CD4-positive, alpha-beta T cell treated with Interleukin-21 for 1 hour (primary cell): ENCODE measurements around the gene CRYBB3.
"Not testable (repeated sequence)": the region's sequence is repeated elsewhere in the genome, so short reads cannot be mapped to it uniquely, and the experiment has no call there.

Source experiments
- DNase-seq: peaks from one replicate; pipeline ENCODE4 v3.0.0-alpha.2; 2020

CRYBB3 gene

DNA sequence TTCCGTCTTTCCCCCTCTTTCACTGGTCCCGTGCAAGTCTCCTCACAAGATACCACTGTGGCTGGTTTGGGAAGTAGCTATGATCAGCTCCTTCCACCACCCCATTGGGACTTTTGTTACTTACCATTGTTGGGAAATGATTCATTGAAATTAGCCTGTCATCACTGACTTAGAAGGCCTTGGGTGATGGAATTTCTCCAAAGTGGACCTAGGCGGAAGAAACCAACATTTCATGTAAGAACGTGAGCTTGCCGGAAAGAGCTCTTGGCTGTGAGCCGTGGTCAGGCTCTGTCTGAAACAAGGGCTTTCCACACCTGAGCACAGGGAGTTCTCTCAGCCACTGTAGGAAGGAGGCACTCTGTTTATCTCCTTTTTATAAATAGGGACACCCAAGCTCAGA, 23.5 kb upstream of the CRYBB3 start:
- DNase-seq: no peak

DNA sequence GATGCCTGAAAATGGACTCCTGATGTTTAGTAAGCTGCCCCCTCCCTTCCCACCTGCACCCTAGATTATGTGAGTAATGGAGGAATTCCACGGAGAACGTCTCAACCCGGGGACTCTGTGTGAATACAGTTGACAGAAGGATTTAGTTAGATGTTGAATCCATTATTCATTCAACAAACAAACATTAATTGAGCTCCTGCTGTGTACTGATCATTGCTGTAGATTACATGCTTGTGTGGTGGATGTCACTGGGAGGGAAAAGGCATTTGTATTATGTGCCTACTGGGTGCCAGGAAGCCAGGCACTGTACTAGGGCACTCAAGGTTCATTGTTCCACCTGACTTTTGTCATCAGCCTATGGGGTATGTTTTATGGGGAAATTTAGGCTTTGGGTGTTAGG, 22.9 kb upstream of the CRYBB3 start:
- no peak for DNase-seq

DNA sequence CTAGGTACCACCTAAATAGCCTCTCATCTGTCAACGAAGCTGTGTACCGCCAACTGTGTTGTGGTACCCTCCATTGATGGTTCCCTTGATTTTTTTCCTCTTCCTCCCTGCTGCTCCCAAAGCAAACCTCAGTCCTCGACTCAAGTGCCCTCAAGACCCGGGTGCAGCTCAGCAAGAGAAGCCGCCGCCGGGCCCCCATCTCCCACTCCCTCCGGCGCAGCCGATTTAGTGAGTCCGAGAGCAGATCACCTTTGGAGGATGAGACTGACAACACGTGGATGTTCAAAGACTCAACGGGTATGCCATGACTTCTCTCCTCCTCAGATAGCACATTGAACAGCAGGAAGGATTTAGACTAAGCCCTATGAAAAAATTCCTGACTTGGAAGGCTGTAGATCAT, 22.4 kb upstream of the CRYBB3 start:
- DNase-seq: no peak

DNA sequence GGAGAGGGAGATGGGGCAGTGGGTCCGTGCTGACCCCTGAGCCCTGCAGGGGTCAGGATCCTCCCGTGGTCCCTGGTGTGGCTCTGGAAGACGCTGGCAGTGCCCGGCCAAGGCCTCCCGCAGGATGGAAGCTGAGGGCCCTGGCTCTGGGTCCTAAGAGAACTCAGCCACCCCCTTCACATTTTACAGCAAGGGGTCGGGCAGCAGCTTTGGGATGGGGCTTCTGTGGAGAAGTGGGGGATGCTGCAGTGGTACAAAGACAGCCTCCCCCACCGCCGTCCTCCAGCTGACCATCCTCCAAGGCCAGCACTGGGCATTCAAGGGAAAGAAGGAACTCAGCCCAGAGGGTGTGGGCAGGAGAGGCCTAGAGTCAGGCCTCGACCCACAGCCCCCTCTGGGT, 21.8 kb upstream of the CRYBB3 start:
- DNase-seq: no peak

DNA sequence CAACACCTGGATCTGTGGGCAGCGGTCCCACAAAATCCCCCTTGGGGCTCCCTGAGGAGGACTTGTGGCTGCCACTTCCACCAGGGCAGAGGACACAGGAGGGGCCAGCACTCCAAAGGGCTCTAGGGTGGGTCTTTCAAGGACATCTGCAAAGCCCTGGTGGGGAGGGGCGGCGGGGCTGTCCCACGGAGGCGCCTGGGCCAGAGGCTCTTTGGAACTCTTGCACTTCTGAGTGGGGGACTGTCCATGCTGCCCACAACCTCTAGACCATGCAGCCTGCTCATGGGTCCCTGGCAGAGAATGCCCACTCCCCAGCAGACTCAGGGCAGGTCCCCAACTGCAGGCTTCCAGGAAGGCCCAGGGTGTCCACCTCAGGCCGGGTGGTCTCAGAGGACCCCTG, 21.3 kb upstream of the CRYBB3 start:
- DNase-seq: not testable (repeated sequence)

DNA sequence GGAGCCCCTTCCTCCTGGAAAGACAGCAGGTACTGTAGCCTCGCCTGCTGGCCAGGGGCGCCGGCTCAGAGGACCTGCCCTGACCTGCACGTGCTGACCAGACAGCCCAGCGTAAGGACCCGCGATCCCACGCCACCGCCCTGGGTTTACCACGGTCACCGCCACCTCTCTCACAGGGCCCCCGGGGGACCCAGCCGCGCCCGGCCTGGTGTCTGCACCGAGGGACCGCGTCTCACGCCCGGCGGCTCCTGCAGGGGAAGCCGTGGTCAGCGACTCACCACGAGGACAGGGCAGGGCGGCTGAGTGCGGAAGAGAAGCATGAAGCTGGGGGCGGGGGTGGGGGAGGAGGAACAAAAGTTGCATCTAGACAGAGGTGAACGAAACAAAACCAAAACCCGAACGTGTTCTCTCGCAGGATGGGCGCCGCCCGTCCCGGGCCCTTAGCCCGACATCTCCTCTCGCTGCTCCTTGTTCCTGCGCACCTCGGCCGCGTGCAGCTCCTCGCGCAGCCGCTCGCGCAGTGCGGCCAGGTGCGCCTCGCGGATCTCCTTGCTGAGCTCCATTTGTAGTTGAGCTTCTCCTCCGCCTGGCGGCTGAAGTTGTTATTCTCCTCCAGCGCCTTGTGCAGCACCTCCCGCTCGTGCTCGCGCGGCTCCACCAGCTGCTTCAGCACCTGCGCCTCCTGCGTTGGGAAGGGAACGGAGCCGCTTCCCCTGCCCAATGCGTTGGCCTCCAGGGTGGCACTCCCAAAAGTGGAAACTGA, 20.6 kb upstream of the CRYBB3 start:
- not testable (repeated sequence) for DNase-seq

DNA sequence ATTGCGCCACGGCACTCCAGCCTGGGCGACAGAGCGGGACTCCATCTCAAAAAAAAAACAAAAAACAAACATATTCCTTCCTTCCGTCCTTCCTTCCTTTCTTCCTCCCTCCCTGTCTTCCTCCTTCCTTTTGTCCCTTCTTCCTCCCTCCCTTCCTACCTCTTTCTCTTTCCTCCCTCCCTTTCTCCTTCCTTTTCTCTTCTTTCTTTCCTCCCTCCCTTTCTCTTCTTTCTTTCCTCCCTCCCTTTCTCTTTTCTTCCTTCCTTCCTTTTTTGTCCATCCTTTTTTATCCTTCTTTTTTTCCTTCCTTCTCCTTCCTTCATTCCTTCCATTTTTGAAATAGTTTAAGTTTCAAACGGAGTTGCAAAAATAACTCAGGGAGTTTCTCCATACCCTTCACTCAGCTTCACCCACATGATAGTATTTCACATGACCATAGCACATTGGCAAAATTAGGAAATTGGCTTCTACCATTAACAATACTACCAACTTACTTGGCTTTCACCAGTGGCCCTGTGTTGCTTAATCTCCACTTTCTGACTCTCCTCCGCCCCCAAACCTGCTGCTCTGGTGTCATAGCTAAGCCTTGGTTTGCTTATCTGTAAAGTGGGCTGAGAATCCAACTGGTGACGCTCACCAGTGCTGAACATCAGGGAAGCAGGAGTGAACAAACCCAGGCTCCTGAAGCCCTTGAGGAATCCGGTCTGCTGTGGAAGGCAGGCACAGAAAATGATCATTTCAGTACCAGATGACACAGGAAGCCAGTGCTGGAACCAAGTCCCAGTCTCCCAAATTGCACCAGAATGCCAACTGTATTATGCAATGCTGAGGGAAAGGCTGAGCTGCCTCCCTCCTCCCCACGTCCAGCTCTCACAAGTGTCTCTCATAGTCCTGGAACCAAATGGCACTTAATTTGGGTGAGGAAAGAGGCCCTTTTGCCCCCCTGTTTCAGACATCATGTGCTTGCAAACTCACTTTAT, 17.2 kb upstream of the CRYBB3 start:
- DNase-seq: no peak

DNA sequence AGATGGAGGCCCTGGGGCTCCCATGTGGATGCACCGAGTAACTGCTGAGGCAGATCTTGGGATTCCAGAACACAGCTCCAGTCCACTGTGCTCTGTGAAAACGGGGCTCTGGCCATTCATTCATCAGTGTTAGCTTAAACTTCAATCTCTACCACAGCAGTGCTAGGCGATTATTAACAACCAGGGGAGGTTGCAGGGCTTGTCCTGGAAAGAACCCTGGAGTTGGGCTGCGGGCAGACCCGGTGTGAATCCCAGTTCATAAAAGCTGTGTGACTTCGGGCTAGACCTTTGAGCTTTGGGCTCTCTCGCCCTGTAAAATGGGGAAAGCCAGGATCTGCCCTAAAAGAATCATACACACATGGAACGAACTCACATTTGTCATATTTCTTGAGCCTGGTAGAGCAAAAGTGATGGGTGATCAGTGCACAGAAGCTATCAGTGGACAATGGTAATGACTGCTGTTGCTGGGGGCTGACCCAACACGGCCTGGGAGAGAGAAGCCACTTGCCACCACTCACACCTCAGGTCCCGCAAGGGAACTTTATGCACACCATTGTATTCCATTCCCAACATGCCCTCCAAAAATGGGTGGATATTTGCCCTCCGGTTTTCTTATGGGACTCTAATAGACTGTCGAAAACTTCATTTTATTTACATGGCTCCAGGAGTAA, 15.6 kb upstream of the CRYBB3 start:
- DNase-seq: no peak

DNA sequence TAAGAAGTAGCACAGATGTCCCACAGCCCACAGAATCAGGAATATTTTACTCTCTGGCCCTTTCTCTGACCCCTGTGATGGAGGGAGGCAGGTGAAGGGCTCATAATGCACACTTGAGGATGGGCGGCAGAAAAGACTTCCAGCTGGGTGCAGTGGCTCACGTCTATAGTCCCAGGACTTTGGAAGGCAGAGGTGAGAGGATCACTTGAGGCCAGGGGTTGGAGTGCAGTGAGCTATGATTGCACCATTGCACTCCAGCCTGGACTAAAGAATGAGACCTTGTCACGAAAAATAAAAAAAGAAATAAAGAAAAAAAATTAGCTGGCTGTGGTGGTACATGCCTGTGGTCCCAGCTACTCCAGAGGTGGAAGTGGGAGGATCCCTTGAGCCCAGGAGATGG, 13.5 kb upstream of the CRYBB3 start:
- no peak for DNase-seq

DNA sequence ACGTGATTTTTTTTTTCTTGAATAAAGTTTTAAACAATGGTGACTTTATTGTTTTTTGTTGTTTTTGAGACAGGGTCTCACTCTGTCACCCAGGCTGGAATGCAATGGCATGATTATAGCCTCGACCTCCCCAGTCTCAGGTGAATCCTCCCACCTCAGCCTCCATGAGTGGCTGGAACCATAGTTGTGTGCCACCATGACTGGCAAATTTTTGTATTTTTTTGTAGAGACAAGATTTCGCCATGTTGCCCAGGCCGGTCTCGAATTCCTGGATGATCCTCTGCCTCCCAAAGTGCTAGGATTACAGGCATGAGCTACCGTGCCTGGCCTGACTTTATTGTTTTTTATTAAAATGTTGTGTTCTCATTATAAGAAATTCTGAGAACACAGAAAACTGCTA, 12.2 kb upstream of the CRYBB3 start:
- DNase-seq: no peak

DNA sequence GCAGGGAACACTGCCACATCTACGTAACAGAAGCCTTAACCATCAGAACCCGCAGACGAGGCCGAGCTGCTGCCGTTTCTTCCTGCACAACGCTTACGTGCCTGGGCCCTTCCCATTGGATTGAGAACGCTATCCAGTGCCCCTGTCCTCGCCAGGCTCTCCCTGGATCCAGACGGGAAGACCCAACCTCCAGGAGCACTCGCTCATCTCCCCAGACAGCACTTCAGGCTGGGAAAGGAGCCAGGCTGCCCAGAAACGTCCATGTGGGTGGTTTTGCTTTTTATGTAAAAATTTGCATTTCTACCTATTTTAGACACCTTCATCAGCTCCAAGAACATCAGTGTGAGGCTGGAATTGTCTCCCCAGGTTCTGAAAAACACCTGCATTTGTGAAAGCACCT, 7.3 kb upstream of the CRYBB3 start:
- no peak for DNase-seq

DNA sequence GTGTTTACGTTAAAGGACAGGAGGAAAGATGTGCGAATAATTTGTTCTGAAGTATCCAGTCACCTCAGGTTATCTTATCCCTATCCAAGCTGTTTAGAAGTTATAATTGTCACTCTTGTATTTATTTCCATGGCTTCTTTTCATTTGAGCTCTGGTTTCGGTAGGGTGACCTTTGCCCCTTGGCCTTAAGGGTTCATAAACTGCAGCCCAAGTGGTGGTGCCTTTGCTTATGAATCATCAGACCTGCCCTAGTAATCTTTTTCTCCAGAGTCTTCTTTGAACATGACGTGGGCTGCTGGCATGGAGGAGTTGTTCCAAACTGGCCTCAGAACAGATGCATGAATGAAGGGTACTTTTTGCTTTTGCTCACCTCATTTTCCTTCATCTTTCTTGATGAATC, 6.5 kb upstream of the CRYBB3 start:
- DNase-seq: no peak

DNA sequence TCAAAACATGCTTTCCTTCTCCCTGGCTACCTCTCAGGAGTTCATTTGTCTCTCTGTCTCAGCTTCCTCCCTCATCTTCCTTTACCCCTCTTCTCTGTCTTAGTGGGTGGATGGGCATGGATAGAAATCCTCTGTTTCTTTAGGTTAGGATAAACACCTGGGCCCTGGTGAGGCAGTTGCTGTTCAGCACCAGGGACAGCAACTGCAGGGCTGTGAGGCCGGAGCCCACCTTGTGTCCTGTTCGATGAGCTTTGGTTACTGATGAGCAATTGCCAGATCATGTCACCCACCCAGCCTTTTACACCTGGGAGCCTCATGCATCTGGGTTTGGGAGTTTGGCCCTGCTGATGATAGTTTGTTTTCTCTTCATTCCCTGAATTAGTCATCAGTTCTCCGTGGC, 6.1 kb upstream of the CRYBB3 start:
- DNase-seq: no peak

DNA sequence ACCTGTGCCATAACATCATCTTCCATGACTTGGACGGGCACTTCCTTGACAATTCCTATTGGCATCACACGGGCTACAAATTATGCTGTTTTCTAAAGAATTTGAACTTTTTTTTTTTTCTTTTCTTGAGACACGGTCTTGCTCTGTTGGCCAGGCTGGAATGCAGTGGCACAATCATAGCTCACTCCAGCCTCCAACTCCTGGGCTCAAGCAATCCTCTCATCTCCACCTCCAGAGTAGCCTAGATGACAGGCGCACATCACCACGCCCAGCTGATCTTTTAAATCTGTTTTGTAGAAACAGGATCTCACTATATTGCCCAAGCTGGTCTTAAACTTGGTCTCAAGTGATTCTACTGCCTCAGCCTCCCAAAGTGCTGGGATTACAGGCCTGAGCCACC, 3.3 kb upstream of the CRYBB3 start:
- no peak for DNase-seq

DNA sequence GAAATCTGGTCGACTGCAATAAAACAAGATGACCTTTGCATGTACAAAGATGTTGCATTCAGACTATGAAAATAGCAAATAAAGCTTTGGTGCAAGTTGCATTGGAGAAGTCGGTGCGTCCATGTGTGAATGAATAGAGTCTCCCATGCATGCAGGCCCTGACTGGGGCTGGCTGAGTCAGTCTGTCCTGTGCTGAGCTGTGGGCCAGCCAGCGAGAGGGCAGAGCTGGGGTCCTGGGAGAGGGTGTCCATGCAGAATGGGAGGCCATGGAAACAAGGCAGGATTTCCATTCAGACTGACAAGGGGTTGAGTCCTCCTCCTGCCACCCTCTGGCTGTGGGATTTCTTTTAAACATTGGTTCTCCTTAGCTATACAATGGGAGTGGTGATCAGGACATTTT, 2.3 kb upstream of the CRYBB3 start:
- no peak for DNase-seq

DNA sequence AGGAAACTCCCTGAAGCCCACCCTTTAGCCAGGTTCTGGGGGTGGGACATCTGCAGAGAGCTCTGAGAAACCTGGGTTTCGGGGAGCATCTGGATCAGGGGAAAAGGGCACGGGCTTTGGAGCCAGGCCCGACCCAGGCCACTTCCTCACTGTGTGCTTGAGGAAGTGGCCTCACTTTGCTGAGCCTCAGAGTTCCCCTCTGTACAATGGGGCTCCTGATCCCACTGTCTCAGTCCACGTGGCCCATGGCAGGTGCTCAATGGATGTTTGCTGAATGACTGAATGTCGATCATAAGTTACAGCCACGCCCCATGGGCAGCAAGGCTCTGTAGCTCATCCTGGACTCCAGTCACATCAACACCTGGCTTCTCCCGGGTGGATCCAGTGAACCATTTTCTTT, 1.3 kb downstream of the CRYBB3 start:
- no peak for DNase-seq

DNA sequence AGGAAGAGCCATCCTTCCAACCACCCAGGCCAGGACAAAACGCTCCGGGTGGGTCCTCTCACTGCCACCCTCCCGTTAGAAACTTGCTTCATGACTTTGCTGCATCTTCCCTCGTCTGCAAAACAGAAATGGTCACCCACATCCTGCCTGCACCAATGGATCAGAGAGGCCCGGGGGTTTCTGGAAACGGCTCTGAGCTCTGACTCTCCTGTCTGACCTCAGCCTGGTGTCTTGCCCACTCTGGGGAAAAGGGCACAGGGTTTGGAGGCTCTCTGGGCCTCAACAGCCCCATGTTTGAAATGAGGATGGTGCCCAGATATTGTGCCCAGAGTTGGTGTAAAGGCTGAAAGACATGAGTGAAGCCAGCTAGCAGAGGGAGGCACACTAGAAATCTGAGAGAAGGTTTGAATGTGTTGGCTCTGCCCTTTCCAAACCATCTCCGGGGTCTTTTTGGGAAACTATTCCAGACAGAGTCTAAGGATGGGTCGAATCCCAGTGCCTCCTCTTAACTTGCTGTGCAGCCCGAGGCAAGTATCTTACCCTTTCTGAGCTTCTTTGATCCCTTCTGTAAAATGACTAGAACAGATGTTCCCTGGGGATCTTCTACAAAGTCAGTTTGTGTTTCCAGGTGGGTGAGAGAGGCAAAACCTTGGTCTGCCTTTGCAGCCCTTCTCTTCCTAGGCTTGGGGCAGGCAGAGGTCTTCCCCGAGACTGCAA, 2.1 kb downstream of the CRYBB3 start:
- DNase-seq: no peak

DNA sequence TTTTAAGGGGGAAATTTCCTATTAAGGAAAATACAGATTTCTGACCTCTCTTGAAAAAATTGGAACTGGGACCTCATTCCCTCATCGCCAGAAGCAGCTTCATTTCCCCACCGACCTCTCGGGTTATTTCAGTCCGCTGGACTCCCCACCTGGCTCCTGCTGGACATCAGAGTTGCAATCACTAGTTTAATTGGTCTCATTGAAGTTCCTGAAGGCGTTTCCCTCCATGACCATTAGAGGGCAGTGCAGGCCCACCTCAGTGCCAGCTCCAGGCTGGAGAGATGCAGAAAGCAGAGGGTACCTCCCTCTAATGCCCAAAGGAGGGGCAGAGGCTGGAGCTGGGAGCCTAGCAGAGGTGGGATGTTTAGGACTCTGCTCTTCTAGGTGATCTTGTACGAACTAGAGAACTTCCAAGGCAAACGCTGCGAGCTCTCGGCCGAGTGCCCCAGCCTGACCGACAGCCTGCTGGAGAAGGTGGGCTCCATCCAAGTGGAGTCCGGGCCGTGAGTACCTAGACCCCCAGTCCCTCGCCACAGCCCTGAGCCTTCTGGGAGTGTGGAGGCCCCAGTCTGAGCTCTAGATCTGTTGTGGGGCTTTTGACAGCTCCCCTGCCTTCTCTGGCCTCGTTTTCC, 2.7 kb downstream of the CRYBB3 start:
- DNase-seq: peak; percentile 48

DNA sequence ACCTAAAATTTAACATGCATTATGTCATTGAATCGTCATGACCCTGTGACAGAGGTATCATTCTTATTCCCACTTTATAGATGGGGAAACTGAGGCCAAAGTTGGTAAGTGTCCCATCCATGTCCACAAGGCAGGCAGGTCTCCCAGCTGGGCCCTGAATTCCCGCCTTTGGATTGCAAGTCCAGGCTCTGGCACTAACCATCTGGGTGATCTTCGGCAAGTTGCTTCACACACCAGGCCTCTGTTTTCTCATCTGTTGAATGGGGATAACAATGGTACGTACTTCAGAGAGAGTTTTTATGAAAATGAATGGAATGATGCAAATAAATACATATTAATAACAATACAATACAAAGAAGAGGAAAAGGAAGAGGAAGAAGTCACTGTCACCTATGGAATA, 3.4 kb downstream of the CRYBB3 start:
- DNase-seq: no peak

DNA sequence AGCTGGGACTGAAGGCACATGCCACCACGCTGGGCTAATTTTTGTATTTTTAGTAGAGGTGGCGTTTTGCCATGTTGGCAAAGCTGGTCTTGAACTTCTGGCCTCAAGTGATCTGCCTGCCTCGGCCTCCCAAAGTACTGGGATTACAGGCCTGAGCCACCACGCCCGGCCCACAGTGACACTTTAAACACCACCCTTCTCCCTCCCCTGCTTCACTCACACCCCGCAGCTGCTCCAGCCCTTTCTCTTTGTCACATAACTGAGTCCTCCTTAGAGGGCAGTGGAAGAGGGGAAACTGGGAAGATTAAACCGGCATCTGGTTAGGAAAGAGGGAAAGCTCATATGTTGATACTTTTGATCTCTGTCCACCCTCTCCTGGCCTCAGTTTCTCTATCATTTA, 4.9 kb downstream of the CRYBB3 start:
- not testable (repeated sequence) for DNase-seq

DNA sequence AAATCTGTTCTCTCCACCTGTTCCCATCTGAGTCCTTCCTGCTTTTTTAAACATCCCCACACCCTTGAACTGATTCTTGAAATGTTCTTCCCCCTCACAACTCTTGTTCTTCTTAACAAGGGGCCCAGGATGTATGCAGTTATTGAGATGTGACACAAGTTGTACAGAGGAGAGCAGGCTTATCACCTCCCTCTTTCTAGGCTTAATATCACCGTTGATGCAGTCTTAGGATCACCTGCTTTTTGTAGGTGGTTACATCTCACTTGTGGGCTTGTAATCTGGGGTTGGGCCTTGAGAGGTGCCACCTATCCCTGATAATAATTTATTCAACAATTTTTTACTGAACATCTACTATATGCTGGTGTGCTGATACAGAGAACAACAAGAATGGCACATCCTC, 6.2 kb downstream of the CRYBB3 start:
- DNase-seq: no peak

DNA sequence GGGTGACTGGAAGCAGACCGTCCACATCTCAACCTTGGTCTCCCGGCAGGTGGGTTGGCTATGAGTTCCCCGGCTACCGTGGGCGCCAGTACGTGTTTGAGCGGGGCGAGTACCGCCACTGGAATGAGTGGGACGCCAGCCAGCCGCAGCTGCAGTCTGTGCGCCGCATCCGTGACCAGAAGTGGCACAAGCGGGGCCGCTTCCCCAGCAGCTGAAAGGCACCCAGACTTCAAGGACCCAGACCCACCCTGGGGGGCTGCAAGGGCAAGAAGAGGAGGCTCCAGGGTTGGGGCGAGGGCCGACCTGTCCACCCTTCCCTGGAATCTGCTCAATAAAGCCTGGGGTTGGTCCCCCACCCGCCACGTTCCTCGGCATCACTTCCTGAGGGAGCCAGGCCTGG, 7.3 kb downstream of the CRYBB3 start:
- no peak for DNase-seq
